Loucy (cell line): Measurements from ENCODE around the gene ITGB4.
A peak's percentile ranks its signal among the peaks of the same experiment; 100 is the strongest.

ENCODE experiments used
- H2AFZ ChIP-seq: fragments of 200-600 bp; sonication (generic); 2 replicates; pipeline ENCODE4 v1.6.0; 2016; ENCODE audit warnings: antibody characterized with exemption, mild to moderate bottlenecking, low read length, moderate library complexity
- H3F3A ChIP-seq: fragments of 200-600 bp; 2 replicates; pipeline ENCODE4 v1.6.0; 2016; ENCODE audit warnings: antibody characterized with exemption, low read depth, mild to moderate bottlenecking
- H3K27me3 ChIP-seq: fragments of 200-600 bp; sonication (generic); 2 replicates; pipeline ENCODE4 v1.6.1; 2014; ENCODE audit warnings: low read length, mild to moderate bottlenecking; ENCODE audit not compliant: insufficient read depth, poor library complexity, severe bottlenecking
- H3K36me3 ChIP-seq: fragments of 200-600 bp; sonication (generic); 2 replicates; pipeline ENCODE4 v1.6.1; 2016; ENCODE audit warnings: low read length; ENCODE audit not compliant: insufficient read depth
- H3K4me1 ChIP-seq: fragments of 200-600 bp; sonication (generic); 2 replicates; pipeline ENCODE4 v1.5.1; 2014; ENCODE audit warnings: low read length, mild to moderate bottlenecking; ENCODE audit not compliant: insufficient read depth, poor library complexity, severe bottlenecking
- H3K4me2 ChIP-seq: fragments of 200-600 bp; sonication (generic); 2 replicates; pipeline ENCODE4 v1.6.0; 2014; ENCODE audit warnings: antibody characterized with exemption, low read length, low read depth, mild to moderate bottlenecking; ENCODE audit not compliant: poor library complexity, severe bottlenecking
- H3K4me3 ChIP-seq: fragments of 200-600 bp; sonication (generic); 2 replicates; pipeline ENCODE4 v1.5.1; 2014; ENCODE audit warnings: low read length, mild to moderate bottlenecking, mixed read lengths; ENCODE audit not compliant: poor library complexity, severe bottlenecking
- H3K79me2 ChIP-seq: fragments of 200-600 bp; sonication (generic); 2 replicates; pipeline ENCODE4 v1.6.1; 2014; ENCODE audit warnings: low read length; ENCODE audit not compliant: insufficient read depth
- H3K9ac ChIP-seq: fragments of 200-600 bp; sonication (generic); 2 replicates; pipeline ENCODE4 v1.6.0; 2014; ENCODE audit warnings: mild to moderate bottlenecking, low read depth, low read length, moderate library complexity; ENCODE audit not compliant: poor library complexity, severe bottlenecking
- H3K9me2 ChIP-seq: fragments of 200-600 bp; sonication (generic); replicated peaks from 2 replicates; pipeline ENCODE4 v1.6.1; 2016; ENCODE audit warnings: low read depth, low read length, mixed read lengths
- H3K9me3 ChIP-seq: fragments of 200-600 bp; sonication (generic); 2 replicates; pipeline ENCODE4 v1.6.1; 2014; ENCODE audit warnings: mild to moderate bottlenecking, antibody characterized with exemption, low read length, low read depth; ENCODE audit not compliant: insufficient read depth
- H4K20me1 ChIP-seq: fragments of 200-600 bp; sonication (generic); 2 replicates; pipeline ENCODE4 v1.6.0; 2014; ENCODE audit warnings: antibody characterized with exemption, low read length, mild to moderate bottlenecking; ENCODE audit not compliant: insufficient read depth, poor library complexity, severe bottlenecking
- CTCF ChIP-seq: fragments of 200-600 bp; sonication (generic); conservative IDR thresholded peaks from 2 replicates; pipeline ENCODE4 v1.5.1; 2014; ENCODE audit warnings: mild to moderate bottlenecking, antibody characterized with exemption, low read length
- EZH2phosphoT487 ChIP-seq: fragments of 200-600 bp; IDR thresholded peaks from 2 replicates; pipeline ENCODE4 v1.6.1; 2018; ENCODE audit warnings: antibody characterized with exemption, mild to moderate bottlenecking, moderate library complexity, borderline replicate concordance

The ITGB4 gene

GRCh38 chr17:75720656-75721462 is at the start of gene ITGB4:
ITGB4 (plus strand) TSS chr17:75721459; CDS start chr17:75724704, 3,245 bp downstream.
- TF ChIP-seq EZH2phosphoT487 = no peak
- no peak for TF ChIP-seq CTCF
- Histone ChIP-seq H3K9ac (no peak within 1 kb of the TSS), H3K9me3 (no peaks in the 10 kb centered on the region), H3K27me3 (no peaks in the 10 kb centered on the region), H3K4me3 (peak within 1 kb of the TSS; percentile 57), H3K9me2 (no peaks in the 10 kb centered on the region), H3F3A (no peaks in the 10 kb centered on the region), H3K4me2 (peak within 1 kb of the TSS; percentile 71), H4K20me1 (no peaks in the 10 kb centered on the region), H3K79me2 (no peaks in the 10 kb centered on the region), H3K4me1 (no peaks in the 10 kb centered on the region), H2AFZ (peak within 1 kb of the TSS; percentile 36), H3K36me3 (no peaks in the 10 kb centered on the region)

GRCh38 chr17:75672011-75672410 is 49.2 kb upstream of the ITGB4 start:
- peaks cover 35% of the 10 kb centered on the region for H3K36me3 ChIP-seq

GRCh38 chr17:75673487-75673886 is 47.8 kb upstream of the ITGB4 start:
- H3K4me3 ChIP-seq = no peak overlapping the region
- no peak overlapping the region for H3K4me2 ChIP-seq
- H3K36me3 ChIP-seq = peaks cover 42% of the 10 kb centered on the region
- no peak overlapping the region for H2AFZ ChIP-seq
- H3K9me3 ChIP-seq = no peaks in the 10 kb centered on the region
- peaks cover 3% of the 10 kb centered on the region for H4K20me1 ChIP-seq
- H3K4me1 ChIP-seq = peaks cover 13% of the 10 kb centered on the region
- no peaks in the 10 kb centered on the region for H3K27me3 ChIP-seq
- no peak overlapping the region for H3K9ac ChIP-seq
- TF ChIP-seq CTCF (no peak), EZH2phosphoT487 (no peak)
- peaks cover 59% of the 10 kb centered on the region for H3K79me2 ChIP-seq
- no peaks in the 10 kb centered on the region for H3F3A ChIP-seq
- H3K9me2 ChIP-seq = no peaks in the 10 kb centered on the region

More at GRCh38 chr17:75672011-75672410, 49.2 kb upstream of the ITGB4 start:
- H3K4me3 ChIP-seq = no peak overlapping the region
- H3K27me3 ChIP-seq = no peaks in the 10 kb centered on the region
- peaks cover 64% of the 10 kb centered on the region for H3K79me2 ChIP-seq
- no peak overlapping the region for H2AFZ ChIP-seq
- no peak overlapping the region for H3K4me2 ChIP-seq
- no peaks in the 10 kb centered on the region for H3F3A ChIP-seq
- no peak for TF ChIP-seq CTCF
- no peak for TF ChIP-seq EZH2phosphoT487
- H3K4me1 ChIP-seq = peaks cover 23% of the 10 kb centered on the region
- H3K9me3 ChIP-seq = no peaks in the 10 kb centered on the region
- no peak overlapping the region for H3K9ac ChIP-seq
- no peaks in the 10 kb centered on the region for H3K9me2 ChIP-seq
- H4K20me1 ChIP-seq = peaks cover 14% of the 10 kb centered on the region
